GM20000 (cell line): Measurements from ENCODE around the gene DYNC1LI1.

ENCODE experiments used
- DNase-seq: peaks from one replicate; pipeline ENCODE4 v3.0.0; 2012; ENCODE audit warnings: low spot score
- TF ChIP-seq, protein P1 (sequence below): IDR thresholded peaks from 2 replicates; pipeline ENCODE4 v1.5.1; 2012; ENCODE audit warnings: mild to moderate bottlenecking, control low read depth; ENCODE audit errors: extremely low read depth, missing control alignments

DYNC1LI1 gene

DNA sequence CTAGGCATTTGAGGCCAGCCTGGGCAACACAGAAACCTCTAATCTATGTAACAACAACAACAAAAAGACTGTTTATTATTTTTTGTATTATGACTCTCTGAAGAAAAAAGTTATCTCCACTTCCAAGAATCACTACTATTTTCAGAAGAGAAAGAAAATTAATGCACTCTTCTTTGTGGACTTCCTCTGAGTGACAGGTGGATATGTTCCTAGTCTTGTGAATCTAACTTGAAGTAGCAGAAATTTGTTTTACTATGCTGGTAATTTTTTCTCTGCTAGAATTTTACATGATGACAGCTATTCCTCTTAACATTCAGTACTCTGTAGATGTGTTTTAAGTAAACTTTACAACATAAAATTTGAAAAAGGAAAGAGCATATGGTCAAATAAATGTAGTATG lies 16.7 kb downstream of the DYNC1LI1 start:
- TF ChIP-seq, protein P1, sequence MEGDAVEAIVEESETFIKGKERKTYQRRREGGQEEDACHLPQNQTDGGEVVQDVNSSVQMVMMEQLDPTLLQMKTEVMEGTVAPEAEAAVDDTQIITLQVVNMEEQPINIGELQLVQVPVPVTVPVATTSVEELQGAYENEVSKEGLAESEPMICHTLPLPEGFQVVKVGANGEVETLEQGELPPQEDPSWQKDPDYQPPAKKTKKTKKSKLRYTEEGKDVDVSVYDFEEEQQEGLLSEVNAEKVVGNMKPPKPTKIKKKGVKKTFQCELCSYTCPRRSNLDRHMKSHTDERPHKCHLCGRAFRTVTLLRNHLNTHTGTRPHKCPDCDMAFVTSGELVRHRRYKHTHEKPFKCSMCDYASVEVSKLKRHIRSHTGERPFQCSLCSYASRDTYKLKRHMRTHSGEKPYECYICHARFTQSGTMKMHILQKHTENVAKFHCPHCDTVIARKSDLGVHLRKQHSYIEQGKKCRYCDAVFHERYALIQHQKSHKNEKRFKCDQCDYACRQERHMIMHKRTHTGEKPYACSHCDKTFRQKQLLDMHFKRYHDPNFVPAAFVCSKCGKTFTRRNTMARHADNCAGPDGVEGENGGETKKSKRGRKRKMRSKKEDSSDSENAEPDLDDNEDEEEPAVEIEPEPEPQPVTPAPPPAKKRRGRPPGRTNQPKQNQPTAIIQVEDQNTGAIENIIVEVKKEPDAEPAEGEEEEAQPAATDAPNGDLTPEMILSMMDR, result no peak
- DNase-seq, result no peak

DNA sequence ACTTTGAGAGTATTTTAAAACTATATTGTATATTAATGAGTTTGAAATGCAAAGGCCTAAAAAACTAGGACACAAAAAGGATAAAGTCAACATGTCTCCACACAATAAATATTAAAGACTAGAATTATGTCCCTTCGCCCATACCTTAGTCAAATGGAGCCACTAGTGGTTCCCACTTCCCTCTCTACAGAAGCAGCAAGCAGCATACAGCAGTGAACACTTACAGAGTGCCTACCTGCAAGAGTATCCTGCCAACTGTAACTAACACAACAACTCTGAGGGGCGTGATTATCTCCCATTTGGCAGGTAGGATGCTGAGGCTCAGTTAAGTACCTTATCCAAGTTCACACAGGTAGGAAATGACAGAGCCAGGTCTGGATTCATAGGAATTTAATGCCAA lies 17.2 kb downstream of the DYNC1LI1 start:
- TF ChIP-seq, protein P1, result no peak
- no peak for DNase-seq

DNA sequence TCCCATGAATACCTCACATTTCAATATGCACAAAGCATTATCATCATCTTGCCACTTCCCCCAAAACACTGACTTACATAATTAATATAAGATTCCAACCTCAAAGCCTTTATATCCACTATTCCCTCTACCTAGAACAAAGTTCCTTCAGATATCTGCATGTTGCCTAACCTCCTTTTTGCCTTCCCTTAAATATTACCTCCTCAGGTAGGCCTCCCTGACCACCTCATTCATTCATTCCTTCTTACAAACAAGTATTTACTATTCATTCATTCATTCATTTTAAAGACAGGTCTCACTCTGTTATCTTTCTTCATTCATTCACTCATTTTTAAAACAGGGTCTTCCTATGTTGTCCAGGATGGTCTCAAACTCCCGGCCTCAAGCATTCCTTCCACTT lies 18.6 kb downstream of the DYNC1LI1 start:
- no peak for DNase-seq
- TF ChIP-seq, protein P1, result no peak

DNA sequence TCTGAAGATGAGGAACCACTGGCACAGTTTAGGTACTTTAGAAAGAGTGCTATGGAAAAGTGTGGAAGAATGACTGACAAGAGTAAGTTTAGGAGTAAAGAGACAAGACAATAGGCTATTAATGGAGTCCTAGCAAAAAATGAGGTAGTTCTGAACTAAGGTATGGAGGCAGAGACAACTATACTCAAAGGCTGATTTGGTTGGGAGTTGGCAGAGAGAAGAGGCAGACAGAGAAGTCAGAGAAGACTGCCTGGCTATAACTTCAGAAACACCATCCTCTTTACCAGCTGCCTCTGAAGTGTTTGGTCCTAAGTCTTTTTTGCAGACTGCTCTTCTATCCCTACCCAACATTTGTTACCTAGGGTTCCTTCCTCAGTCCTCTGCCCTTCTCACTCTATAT lies 19.2 kb downstream of the DYNC1LI1 start:
- no peak for DNase-seq
- TF ChIP-seq, protein P1, result no peak

DNA sequence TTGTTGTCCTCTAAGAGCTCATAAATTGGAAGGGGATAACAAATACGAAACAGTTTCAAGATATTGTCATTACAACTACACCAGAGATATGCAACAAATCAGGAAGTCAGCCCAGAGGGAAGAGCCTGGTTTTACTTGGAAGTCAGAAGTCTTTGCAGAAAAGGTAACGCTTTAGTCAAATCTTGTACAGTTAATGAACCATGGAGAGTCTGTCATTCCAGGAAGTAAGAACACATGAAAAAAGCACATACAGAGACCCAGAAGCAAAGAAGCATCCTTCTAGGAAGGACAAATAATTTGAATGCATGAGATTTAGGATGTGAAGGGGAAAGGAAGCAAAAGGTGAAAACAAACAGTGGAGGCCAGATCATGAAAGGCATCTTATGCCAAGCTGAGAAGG lies 19.6 kb downstream of the DYNC1LI1 start:
- DNase-seq, result no peak

DNA sequence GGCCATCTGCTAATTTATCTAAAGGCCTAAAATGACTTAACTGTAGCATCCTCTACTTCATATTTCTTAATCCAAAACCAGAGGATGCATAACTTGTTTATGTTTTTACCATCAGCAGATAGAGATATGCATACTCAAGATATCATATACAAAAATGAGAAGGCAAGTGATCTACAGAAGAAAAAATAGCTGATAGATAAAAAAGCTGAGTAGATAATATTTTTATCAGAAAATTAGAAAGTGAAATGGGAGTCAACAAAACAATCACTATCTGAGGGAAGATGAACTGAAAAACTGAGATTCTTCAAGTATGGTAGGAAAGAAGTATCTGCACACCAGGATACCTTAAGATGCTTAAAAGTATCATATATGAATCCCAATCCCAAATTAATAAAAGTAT lies 25.4 kb downstream of the DYNC1LI1 start:
- TF ChIP-seq, protein P1, result no peak

More for the DNA sequence above, 19.6 kb downstream of the DYNC1LI1 start:
- TF ChIP-seq, protein P1, result no peak

DNA sequence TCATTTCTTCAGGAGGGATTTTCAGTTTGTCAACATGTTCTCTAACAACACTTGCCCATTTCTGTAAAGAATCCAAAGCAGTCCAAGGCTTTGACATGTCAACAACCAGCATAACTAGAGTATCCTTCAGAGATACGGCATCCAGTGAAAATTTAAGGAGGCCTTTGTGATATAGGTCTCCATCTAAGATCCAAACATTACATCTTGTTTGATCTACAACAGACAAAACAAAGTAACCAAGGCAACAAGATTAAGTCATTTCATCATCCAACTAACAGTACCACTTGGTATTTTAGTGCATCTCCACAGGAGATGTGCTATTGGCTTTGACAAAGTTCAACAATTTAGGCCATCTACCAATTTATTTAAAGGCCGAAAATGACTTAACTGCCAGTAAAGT lies 25.8 kb downstream of the DYNC1LI1 start:
- TF ChIP-seq, protein P1, result no peak
- DNase-seq, result no peak

More for the DNA sequence above, 25.4 kb downstream of the DYNC1LI1 start:
- no peak for DNase-seq
